Measurements from ENCODE around the gene DENND2D.

Gene DENND2D

GRCh38 chr1:111193712-111194480, 6.5 kb downstream of the DENND2D start:
- Histone ChIP-seq H3K36me3 (ENCODE audit: control insufficient read depth, insufficient read depth, low read length) (peaks cover 38% of the 10 kb centered on the region), H3K4me3 (replicated peaks; ENCODE audit: low read depth, low read length) (no peak overlapping the region), H3K27me3 (replicated peaks; ENCODE audit: control insufficient read depth, insufficient read depth, low read length) (no peaks in the 10 kb centered on the region)
- no peak for DNase-seq (ENCODE audit: extremely low read depth, insufficient read length)
- TF ChIP-seq, protein P1, sequence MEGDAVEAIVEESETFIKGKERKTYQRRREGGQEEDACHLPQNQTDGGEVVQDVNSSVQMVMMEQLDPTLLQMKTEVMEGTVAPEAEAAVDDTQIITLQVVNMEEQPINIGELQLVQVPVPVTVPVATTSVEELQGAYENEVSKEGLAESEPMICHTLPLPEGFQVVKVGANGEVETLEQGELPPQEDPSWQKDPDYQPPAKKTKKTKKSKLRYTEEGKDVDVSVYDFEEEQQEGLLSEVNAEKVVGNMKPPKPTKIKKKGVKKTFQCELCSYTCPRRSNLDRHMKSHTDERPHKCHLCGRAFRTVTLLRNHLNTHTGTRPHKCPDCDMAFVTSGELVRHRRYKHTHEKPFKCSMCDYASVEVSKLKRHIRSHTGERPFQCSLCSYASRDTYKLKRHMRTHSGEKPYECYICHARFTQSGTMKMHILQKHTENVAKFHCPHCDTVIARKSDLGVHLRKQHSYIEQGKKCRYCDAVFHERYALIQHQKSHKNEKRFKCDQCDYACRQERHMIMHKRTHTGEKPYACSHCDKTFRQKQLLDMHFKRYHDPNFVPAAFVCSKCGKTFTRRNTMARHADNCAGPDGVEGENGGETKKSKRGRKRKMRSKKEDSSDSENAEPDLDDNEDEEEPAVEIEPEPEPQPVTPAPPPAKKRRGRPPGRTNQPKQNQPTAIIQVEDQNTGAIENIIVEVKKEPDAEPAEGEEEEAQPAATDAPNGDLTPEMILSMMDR (IDR thresholded peaks at IDR 0.05; ENCODE audit: insufficient read depth, low read length, poor library complexity, severe bottlenecking): no peak

- Histone ChIP-seq H3K27me3 (replicated peaks; ENCODE audit: control insufficient read depth, insufficient read depth, low read length) (no peaks in the 10 kb centered on the region), H3K36me3 (ENCODE audit: control insufficient read depth, insufficient read depth, low read length) (peaks cover 41% of the 10 kb centered on the region), H3K4me3 (replicated peaks; ENCODE audit: low read depth, low read length) (no peak overlapping the region)
- TF ChIP-seq, protein P1 (IDR thresholded peaks at IDR 0.05; ENCODE audit: insufficient read depth, low read length, poor library complexity, severe bottlenecking): no peak
- peak; percentile 49 for DNase-seq (ENCODE audit: extremely low read depth, insufficient read length)
These were observed 7.6 kb downstream of the DENND2D start for GRCh38 chr1:111192658-111193519.

- H3K36me3 ChIP-seq (ENCODE audit: control insufficient read depth, insufficient read depth, low read length): peaks cover 38% of the 10 kb centered on the region
- H3K27me3 ChIP-seq (replicated peaks; ENCODE audit: control insufficient read depth, insufficient read depth, low read length): no peaks in the 10 kb centered on the region
- TF ChIP-seq, protein P1 (IDR thresholded peaks at IDR 0.05; ENCODE audit: insufficient read depth, low read length, poor library complexity, severe bottlenecking): no peak
- no peak for DNase-seq (ENCODE audit: extremely low read depth, insufficient read length)
- H3K4me3 ChIP-seq (replicated peaks; ENCODE audit: low read depth, low read length): no peak overlapping the region
These were observed 8.4 kb downstream of the DENND2D start for GRCh38 chr1:111192074-111192473.

DNA sequence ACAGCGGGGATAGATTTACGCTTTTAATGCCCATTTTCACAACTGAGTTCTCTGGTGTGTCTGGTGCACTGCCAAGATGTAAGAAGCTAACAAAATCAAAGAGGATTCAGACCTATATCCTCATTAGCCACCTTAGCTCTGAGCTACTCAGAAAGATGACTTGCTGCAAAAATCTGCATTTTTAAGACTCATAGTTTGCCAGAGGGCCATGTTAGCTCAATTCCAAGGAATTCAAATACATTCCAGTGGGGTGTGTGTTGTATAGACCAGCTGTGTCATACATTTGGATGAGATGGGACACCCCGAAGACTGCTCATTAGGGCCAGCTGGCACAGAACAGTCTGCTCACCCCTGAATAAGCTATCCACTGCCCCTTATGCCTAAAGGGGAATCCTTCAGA, 8.9 kb downstream of the DENND2D start:
- TF ChIP-seq, protein P1 (IDR thresholded peaks at IDR 0.05; ENCODE audit: insufficient read depth, low read length, poor library complexity, severe bottlenecking): no peak
- Histone ChIP-seq H3K27me3 (replicated peaks; ENCODE audit: control insufficient read depth, insufficient read depth, low read length) (no peaks in the 10 kb centered on the region), H3K36me3 (ENCODE audit: control insufficient read depth, insufficient read depth, low read length) (peaks cover 41% of the 10 kb centered on the region), H3K4me3 (replicated peaks; ENCODE audit: low read depth, low read length) (no peak overlapping the region)
- no peak for DNase-seq (ENCODE audit: extremely low read depth, insufficient read length)

GRCh38 chr1:111190931-111191451, 9.5 kb downstream of the DENND2D start:
- no peaks in the 10 kb centered on the region for H3K27me3 ChIP-seq (replicated peaks; ENCODE audit: control insufficient read depth, insufficient read depth, low read length)
- peaks cover 38% of the 10 kb centered on the region for H3K36me3 ChIP-seq (ENCODE audit: control insufficient read depth, insufficient read depth, low read length)
- H3K4me3 ChIP-seq (replicated peaks; ENCODE audit: low read depth, low read length): no peak overlapping the region
- no peak for DNase-seq (ENCODE audit: extremely low read depth, insufficient read length)
- TF ChIP-seq, protein P1 (IDR thresholded peaks at IDR 0.05; ENCODE audit: insufficient read depth, low read length, poor library complexity, severe bottlenecking): no peak

Measured in GM06990 (cell line).